RWPE2 (cell line): ENCODE results near the gene ENO3.
A peak's percentile ranks its signal among the peaks of the same experiment; 100 is the strongest.

Source experiments
- ATAC-seq: fragments of 200-7000 bp; cut with Tn5 transposase; 3 replicates; pipeline ENCODE4 v1.9.1; 2021; ENCODE audit warnings: low read depth
- DNase-seq: peaks from one replicate; pipeline ENCODE4 v3.0.0-alpha.2; 2020; ENCODE audit warnings: low spot score
- H3K27ac ChIP-seq: fragments of 450-650 bp; 2 replicates; pipeline ENCODE4 v1.5.1; 2017; ENCODE audit warnings: mild to moderate bottlenecking; ENCODE audit not compliant: poor library complexity, severe bottlenecking
- H3K27me3 ChIP-seq: fragments of 250-450 bp; sonication (Bioruptor Pico); 2 replicates; pipeline ENCODE4 v1.5.1; 2021; ENCODE audit warnings: mild to moderate bottlenecking, moderate library complexity; ENCODE audit not compliant: insufficient read depth, poor library complexity, severe bottlenecking
- H3K36me3 ChIP-seq: fragments of 250-450 bp; sonication (Bioruptor Pico); 2 replicates; pipeline ENCODE4 v1.5.1; 2020; ENCODE audit warnings: low read depth, mild to moderate bottlenecking, moderate library complexity
- H3K4me1 ChIP-seq: fragments of 250-450 bp; sonication (Bioruptor Pico); 2 replicates; pipeline ENCODE4 v1.5.1; 2021; ENCODE audit warnings: mild to moderate bottlenecking, moderate library complexity; ENCODE audit not compliant: insufficient read depth, poor library complexity, severe bottlenecking
- H3K4me3 ChIP-seq: fragments of 250-450 bp; sonication (Bioruptor Pico); 2 replicates; pipeline ENCODE4 v1.5.1; 2021; ENCODE audit warnings: mild to moderate bottlenecking, moderate library complexity; ENCODE audit not compliant: severe bottlenecking
- H3K9me3 ChIP-seq: fragments of 250-450 bp; sonication (Bioruptor Pico); 2 replicates; pipeline ENCODE4 v1.5.1; 2021; ENCODE audit warnings: mild to moderate bottlenecking, moderate library complexity; ENCODE audit not compliant: severe bottlenecking
- TF ChIP-seq, protein P1 (sequence below): fragments of 450-650 bp; IDR thresholded peaks from one replicate; pipeline ENCODE4 v1.5.1; 2017; ENCODE audit warnings: mild to moderate bottlenecking, moderate library complexity; ENCODE audit not compliant: poor library complexity, severe bottlenecking

ENO3 gene

DNA sequence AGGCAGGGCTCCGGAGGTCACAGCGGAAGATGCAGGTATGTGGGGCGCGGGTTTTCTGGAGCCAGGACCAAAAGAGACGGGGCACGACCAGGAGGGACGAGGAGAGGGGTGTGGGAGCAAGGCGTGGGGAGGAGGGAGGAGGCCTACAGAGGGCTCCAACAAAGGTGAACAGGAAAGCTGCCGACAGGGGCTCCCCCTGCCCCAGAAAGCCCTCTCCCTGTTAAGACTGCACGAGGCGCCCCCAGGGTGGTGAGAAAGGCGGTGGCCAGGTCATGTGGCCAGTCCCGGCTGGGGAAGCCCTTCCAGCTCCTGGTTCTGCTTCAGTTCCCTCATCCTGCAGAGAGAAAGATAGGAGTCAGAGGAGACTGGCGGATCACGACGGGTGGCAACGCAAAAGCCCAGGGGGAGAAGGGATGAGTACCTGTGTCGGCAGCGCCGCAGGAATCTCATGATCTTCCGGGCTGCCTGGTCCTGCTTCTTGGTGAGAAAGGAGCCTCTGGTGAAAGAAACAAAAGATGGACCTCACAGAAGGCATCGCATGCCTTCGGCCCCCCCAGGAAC, 17.6 kb downstream of the ENO3 start:
- H3K4me3 ChIP-seq, result peak overlapping the region; percentile 59

DNA sequence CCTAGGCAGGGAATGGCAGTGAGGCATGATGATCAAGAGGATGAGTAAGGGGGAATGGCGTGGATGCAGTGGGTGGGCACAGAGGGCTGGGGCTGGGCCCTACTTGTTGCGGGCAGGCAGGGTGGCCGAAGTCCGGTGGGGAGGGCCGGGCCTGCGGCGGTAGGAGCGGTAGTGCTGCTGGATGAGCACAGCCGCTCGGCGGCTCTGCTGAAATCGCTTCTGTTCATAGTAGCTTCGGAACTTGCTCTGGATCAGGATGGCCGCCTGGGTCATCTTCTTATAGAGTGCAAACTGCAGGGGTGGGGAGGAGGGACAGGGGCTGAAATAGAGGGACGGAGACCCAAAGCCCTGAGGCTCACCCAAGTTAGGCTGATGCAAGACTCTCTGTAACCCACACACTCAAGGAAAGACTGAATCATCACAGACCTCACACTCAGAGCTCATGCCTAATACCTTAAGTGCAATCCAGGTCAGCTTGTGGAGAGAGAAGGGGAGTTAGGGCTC, 18.2 kb downstream of the ENO3 start:
- H3K4me3 ChIP-seq, result peak overlapping the region; percentile 59
- peaks cover 32% of the 10 kb centered on the region for H3K36me3 ChIP-seq
- peak overlapping the region; percentile 90 for H3K27ac ChIP-seq
- TF ChIP-seq, protein P1, sequence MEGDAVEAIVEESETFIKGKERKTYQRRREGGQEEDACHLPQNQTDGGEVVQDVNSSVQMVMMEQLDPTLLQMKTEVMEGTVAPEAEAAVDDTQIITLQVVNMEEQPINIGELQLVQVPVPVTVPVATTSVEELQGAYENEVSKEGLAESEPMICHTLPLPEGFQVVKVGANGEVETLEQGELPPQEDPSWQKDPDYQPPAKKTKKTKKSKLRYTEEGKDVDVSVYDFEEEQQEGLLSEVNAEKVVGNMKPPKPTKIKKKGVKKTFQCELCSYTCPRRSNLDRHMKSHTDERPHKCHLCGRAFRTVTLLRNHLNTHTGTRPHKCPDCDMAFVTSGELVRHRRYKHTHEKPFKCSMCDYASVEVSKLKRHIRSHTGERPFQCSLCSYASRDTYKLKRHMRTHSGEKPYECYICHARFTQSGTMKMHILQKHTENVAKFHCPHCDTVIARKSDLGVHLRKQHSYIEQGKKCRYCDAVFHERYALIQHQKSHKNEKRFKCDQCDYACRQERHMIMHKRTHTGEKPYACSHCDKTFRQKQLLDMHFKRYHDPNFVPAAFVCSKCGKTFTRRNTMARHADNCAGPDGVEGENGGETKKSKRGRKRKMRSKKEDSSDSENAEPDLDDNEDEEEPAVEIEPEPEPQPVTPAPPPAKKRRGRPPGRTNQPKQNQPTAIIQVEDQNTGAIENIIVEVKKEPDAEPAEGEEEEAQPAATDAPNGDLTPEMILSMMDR, result no peak
- no peaks in the 10 kb centered on the region for H3K27me3 ChIP-seq
- ATAC-seq (peak; percentile 31), DNase-seq (no peak)
- no peaks in the 10 kb centered on the region for H3K9me3 ChIP-seq
- H3K4me1 ChIP-seq, result peaks cover 12% of the 10 kb centered on the region

More for the DNA sequence above, 17.6 kb downstream of the ENO3 start:
- Histone ChIP-seq H3K36me3 (peaks cover 27% of the 10 kb centered on the region), H3K4me1 (peaks cover 12% of the 10 kb centered on the region), H3K27me3 (no peaks in the 10 kb centered on the region), H3K9me3 (no peaks in the 10 kb centered on the region), H3K27ac (peak overlapping the region; percentile 90)
- TF ChIP-seq, protein P1, result no peak
- DNase-seq, result no peak
- ATAC-seq, result no peak

DNA sequence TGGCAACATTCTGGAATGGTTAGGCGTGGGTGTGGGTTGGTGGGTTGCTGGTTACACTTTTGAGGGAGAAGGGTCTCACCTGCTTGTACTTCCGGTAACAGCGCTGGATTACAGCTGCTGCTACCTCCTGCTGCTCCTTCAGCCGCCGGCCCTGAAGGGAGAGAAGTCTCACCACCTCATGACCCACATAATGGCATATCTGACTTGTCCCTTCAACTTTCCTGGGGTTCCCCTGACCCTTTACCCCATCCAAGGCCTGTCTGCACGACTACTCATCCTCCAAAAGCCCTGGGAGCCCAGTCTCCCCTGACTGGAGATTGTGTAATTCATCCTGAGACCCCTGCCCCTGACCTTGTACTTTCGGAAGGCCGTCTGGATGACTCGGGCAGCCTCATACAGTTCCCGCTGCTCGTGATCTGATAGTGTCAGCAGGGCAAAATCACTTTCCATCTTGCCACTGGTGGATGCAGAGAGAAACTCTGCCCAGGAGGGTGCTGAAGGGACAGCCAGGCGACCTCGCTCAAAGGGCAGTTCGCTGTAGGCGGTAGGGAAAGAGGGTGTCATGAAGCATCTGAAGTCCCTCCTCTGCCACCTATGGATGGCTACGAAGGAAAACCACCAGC, 18.7 kb downstream of the ENO3 start:
- H3K27me3 ChIP-seq, result no peaks in the 10 kb centered on the region
- no peaks in the 10 kb centered on the region for H3K9me3 ChIP-seq
- DNase-seq, result no peak
- no peak for ATAC-seq
- TF ChIP-seq, protein P1, result no peak
- H3K4me1 ChIP-seq, result peaks cover 12% of the 10 kb centered on the region
- H3K4me3 ChIP-seq, result peak overlapping the region; percentile 59
- peak overlapping the region; percentile 90 for H3K27ac ChIP-seq
- peaks cover 35% of the 10 kb centered on the region for H3K36me3 ChIP-seq

DNA sequence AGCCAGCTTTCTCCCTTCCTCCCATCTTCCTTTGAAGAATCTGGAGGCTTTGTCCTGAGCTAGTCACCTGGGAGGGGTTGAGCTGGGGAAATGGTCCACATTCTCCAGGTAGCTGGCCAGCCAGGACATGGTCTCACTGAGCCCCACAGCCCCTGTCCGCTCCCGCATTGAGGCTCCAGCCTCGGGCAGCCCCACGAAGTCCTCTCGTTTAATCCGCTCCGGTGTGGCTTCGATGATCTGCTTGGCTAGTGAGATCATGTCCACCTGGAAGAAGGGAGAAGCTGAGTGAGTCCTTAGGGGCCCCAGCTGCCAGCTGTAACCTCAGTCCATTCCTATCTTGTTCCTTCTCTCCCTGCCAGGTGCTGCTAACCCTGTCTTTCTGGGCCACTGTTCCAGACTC, 19.4 kb downstream of the ENO3 start:
- TF ChIP-seq, protein P1, result no peak
- Histone ChIP-seq H3K4me1 (peaks cover 12% of the 10 kb centered on the region), H3K27ac (peak overlapping the region; percentile 90), H3K36me3 (peaks cover 41% of the 10 kb centered on the region), H3K4me3 (no peak overlapping the region), H3K9me3 (no peaks in the 10 kb centered on the region), H3K27me3 (no peaks in the 10 kb centered on the region)
- no peak for ATAC-seq
- DNase-seq, result no peak

DNA sequence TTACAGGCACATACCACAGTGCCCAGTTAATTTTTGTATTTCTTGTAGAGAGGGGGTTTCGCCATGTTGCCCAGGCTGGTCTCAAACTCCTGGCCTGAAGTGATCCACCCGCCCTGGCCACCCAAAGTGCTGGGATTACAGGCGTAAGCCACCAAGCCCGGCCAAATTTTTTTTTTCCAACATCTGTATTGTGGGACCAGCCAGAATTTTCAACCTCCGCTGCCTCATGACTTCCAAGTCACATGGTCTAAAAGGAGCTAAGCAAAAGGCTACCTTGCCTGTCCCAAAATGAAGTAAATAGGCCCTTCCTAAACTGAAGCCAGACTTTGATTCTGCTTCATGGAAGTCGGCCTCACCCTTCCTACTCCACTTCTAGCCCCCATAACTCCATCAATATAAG, 20.9 kb downstream of the ENO3 start:
- H3K27me3 ChIP-seq, result no peaks in the 10 kb centered on the region
- H3K9me3 ChIP-seq, result no peaks in the 10 kb centered on the region
- ATAC-seq (no peak), DNase-seq (no peak)
- H3K36me3 ChIP-seq, result peaks cover 37% of the 10 kb centered on the region
- no peak overlapping the region for H3K4me3 ChIP-seq
- TF ChIP-seq, protein P1, result no peak
- H3K27ac ChIP-seq, result no peak overlapping the region
- H3K4me1 ChIP-seq, result peaks cover 5% of the 10 kb centered on the region
